ENCODE results near the gene ADGRB3.
"Not testable (repeated sequence)": the region's sequence is repeated elsewhere in the genome, so short reads cannot be mapped to it uniquely, and the experiment has no call there.

The ADGRB3 gene

GRCh38 chr6:68975064-68975463 is 340.0 kb downstream of the ADGRB3 start:
- peak; percentile 20 for DNase-seq

- no peak for DNase-seq
Measured at GRCh38 chr6:68975816-68976215, 340.7 kb downstream of the ADGRB3 start.

GRCh38 chr6:68976260-68976659 is 341.2 kb downstream of the ADGRB3 start:
- no peak for DNase-seq

GRCh38 chr6:68978411-68978810 is 343.3 kb downstream of the ADGRB3 start:
- DNase-seq: no peak

- not testable (repeated sequence) for DNase-seq
Measured at GRCh38 chr6:68981668-68982067, 346.6 kb downstream of the ADGRB3 start.

- no peak for DNase-seq
Measured at GRCh38 chr6:68988698-68989097, 353.6 kb downstream of the ADGRB3 start.

- no peak for DNase-seq
Measured at GRCh38 chr6:68990317-68990716, 355.2 kb downstream of the ADGRB3 start.

GRCh38 chr6:68993911-68994310 is 358.8 kb downstream of the ADGRB3 start:
- no peak for DNase-seq

GRCh38 chr6:68994521-68994920 is 359.4 kb downstream of the ADGRB3 start:
- no peak for DNase-seq

GRCh38 chr6:69005199-69005598 is 370.1 kb downstream of the ADGRB3 start:
- DNase-seq: no peak

GRCh38 chr6:69007781-69008180 is 372.7 kb downstream of the ADGRB3 start:
- no peak for DNase-seq

GRCh38 chr6:69012211-69012610 is 377.1 kb downstream of the ADGRB3 start:
- no peak for DNase-seq

GRCh38 chr6:69012876-69013275 is 377.8 kb downstream of the ADGRB3 start:
- DNase-seq: no peak

GRCh38 chr6:69018906-69019305 is 383.8 kb downstream of the ADGRB3 start:
- no peak for DNase-seq

GRCh38 chr6:69019832-69020231 is 384.8 kb downstream of the ADGRB3 start:
- no peak for DNase-seq

GRCh38 chr6:69022993-69023392 is 387.9 kb downstream of the ADGRB3 start:
- no peak for DNase-seq

- DNase-seq: no peak
Measured at GRCh38 chr6:69026243-69026642, 391.2 kb downstream of the ADGRB3 start.

- DNase-seq: no peak
Measured at GRCh38 chr6:69026715-69027114, 391.6 kb downstream of the ADGRB3 start.

GRCh38 chr6:69027861-69028260 is 392.8 kb downstream of the ADGRB3 start:
- no peak for DNase-seq

GRCh38 chr6:69038841-69039240 is 403.8 kb downstream of the ADGRB3 start:
- no peak for DNase-seq

GRCh38 chr6:69042297-69042696 is 407.2 kb downstream of the ADGRB3 start:
- no peak for DNase-seq

GRCh38 chr6:69044534-69044933 is 409.5 kb downstream of the ADGRB3 start:
- DNase-seq: no peak

- DNase-seq: no peak
Measured at GRCh38 chr6:69059413-69059812, 424.3 kb downstream of the ADGRB3 start.

- no peak for DNase-seq
Measured at GRCh38 chr6:69061066-69061465, 426.0 kb downstream of the ADGRB3 start.

GRCh38 chr6:69063401-69063800 is 428.3 kb downstream of the ADGRB3 start:
- DNase-seq: no peak

- DNase-seq: no peak
Measured at GRCh38 chr6:69064226-69064625, 429.1 kb downstream of the ADGRB3 start.

Measured in NCI-H510A treated with DMSO at 0.1 percent for 48 hours (cell line).